ENCODE measurements around the gene SETBP1.

GRCh38 chr18:44672506-44672905 is 8.2 kb upstream of the SETBP1 start:
- TF ChIP-seq CTCF (IDR thresholded peaks at IDR 0.05) (no peak), POLR2A (IDR thresholded peaks at IDR 0.05) (no peak)
